Panc1 (cell line): ENCODE data around the gene C17orf50.

Experiments used
- POLR2AphosphoS5 ChIP-seq: IDR thresholded peaks from 2 replicates; pipeline ENCODE4 v1.6.1; 2012; ENCODE audit warnings: mild to moderate bottlenecking, low read depth, low read length, moderate library complexity
- SIN3A ChIP-seq: IDR thresholded peaks from 2 replicates; pipeline ENCODE4 v1.6.1; 2012; ENCODE audit warnings: low read depth, mild to moderate bottlenecking, low read length, moderate library complexity, borderline replicate concordance; ENCODE audit not compliant: insufficient read depth
- TF ChIP-seq, protein P1 (sequence below): fragments of 450-650 bp; IDR thresholded peaks from 2 replicates; pipeline ENCODE4 v1.5.1; 2017; ENCODE audit warnings: mild to moderate bottlenecking
- TF ChIP-seq, protein P2 (sequence below), 2 experiments: IDR thresholded peaks; 2 replicates each; pipeline ENCODE4 v1.6.1; 2011 to 2012; ENCODE audit warnings: low read depth in 2 of 2, control low read depth in 1 of 2, low read length in 1 of 2, mild to moderate bottlenecking in 1 of 2, moderate library complexity in 1 of 2; ENCODE audit not compliant: insufficient read depth in 1 of 2

DNA sequence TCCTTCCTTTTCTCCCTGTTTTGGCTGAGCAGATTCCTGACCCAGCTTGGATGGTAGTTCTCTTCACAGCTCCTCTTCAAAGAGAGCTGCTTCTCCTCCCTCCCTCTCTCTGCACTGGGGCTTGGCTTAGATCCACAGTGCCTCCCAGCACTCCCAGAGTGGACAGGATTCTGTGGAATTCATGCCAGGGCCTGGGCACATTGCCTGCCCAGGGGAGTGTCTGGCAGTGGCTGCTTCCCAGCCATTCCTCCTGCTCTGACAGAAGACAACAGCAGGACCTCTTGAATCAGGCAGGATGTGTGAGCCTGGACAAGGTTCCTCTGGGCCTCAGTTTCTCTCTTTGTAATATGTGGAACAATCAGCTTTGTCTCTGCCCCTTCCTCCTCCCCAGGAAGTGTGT lies 39.3 kb downstream of the C17orf50 start:
- TF ChIP-seq, protein P1, sequence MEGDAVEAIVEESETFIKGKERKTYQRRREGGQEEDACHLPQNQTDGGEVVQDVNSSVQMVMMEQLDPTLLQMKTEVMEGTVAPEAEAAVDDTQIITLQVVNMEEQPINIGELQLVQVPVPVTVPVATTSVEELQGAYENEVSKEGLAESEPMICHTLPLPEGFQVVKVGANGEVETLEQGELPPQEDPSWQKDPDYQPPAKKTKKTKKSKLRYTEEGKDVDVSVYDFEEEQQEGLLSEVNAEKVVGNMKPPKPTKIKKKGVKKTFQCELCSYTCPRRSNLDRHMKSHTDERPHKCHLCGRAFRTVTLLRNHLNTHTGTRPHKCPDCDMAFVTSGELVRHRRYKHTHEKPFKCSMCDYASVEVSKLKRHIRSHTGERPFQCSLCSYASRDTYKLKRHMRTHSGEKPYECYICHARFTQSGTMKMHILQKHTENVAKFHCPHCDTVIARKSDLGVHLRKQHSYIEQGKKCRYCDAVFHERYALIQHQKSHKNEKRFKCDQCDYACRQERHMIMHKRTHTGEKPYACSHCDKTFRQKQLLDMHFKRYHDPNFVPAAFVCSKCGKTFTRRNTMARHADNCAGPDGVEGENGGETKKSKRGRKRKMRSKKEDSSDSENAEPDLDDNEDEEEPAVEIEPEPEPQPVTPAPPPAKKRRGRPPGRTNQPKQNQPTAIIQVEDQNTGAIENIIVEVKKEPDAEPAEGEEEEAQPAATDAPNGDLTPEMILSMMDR: no peak
- TF ChIP-seq SIN3A: no peak
- TF ChIP-seq POLR2AphosphoS5: no peak
- TF ChIP-seq, protein P2, sequence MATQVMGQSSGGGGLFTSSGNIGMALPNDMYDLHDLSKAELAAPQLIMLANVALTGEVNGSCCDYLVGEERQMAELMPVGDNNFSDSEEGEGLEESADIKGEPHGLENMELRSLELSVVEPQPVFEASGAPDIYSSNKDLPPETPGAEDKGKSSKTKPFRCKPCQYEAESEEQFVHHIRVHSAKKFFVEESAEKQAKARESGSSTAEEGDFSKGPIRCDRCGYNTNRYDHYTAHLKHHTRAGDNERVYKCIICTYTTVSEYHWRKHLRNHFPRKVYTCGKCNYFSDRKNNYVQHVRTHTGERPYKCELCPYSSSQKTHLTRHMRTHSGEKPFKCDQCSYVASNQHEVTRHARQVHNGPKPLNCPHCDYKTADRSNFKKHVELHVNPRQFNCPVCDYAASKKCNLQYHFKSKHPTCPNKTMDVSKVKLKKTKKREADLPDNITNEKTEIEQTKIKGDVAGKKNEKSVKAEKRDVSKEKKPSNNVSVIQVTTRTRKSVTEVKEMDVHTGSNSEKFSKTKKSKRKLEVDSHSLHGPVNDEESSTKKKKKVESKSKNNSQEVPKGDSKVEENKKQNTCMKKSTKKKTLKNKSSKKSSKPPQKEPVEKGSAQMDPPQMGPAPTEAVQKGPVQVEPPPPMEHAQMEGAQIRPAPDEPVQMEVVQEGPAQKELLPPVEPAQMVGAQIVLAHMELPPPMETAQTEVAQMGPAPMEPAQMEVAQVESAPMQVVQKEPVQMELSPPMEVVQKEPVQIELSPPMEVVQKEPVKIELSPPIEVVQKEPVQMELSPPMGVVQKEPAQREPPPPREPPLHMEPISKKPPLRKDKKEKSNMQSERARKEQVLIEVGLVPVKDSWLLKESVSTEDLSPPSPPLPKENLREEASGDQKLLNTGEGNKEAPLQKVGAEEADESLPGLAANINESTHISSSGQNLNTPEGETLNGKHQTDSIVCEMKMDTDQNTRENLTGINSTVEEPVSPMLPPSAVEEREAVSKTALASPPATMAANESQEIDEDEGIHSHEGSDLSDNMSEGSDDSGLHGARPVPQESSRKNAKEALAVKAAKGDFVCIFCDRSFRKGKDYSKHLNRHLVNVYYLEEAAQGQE (IDR thresholded peaks at IDR 0.05; ENCODE audit: insufficient read depth in 1 of 2, low read depth in 2 of 2, low read length in 1 of 2): no peak
